ENCODE results near the gene DAB2IP. TPM values are rescaled to one million over a fixed set of nuclear protein-coding genes. Genes with fewer than 3 reads are reported as not detected.
"Not testable (repeated sequence)": the region's sequence is repeated elsewhere in the genome, so short reads cannot be mapped to it uniquely, and the experiment has no call there.

The DAB2IP gene
- total RNA-seq, 1 experiment from 2014 or later = 17.0 TPM

DNA sequence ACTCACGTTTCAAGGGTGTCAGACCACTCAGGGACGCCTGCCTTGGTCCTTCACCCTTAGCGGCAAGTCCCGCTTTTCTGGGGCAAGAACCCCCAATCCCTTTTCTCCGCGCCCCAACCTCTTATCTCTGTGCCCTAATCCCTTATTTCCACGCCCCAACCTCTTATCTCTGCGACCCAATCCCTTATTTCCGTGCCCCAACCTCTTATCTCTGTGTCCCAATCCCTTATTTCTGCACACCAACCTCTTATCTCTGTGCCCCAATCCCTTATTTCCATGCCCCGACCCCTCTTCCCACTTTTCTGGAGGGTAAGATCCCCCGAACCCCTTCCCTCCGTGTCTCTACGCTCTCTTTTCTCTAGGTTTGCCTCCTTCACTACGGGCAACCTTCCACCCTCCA lies 139.4 kb downstream of the DAB2IP start:
- Mint-ChIP-seq H3K4me3 (ENCODE audit: unreplicated experiment) (no peak overlapping the region), H3K9me3 (ENCODE audit: unreplicated experiment) (no peaks in the 10 kb centered on the region), H3K27ac (ENCODE audit: low read depth, unreplicated experiment) (no peak overlapping the region), H3K36me3 (ENCODE audit: insufficient read depth, unreplicated experiment) (no peaks in the 10 kb centered on the region), H3K4me1 (ENCODE audit: insufficient read depth, unreplicated experiment) (no peaks in the 10 kb centered on the region), H3K27me3 (ENCODE audit: insufficient read depth, unreplicated experiment) (peaks cover 15% of the 10 kb centered on the region)
- TF ChIP-seq, protein P1, sequence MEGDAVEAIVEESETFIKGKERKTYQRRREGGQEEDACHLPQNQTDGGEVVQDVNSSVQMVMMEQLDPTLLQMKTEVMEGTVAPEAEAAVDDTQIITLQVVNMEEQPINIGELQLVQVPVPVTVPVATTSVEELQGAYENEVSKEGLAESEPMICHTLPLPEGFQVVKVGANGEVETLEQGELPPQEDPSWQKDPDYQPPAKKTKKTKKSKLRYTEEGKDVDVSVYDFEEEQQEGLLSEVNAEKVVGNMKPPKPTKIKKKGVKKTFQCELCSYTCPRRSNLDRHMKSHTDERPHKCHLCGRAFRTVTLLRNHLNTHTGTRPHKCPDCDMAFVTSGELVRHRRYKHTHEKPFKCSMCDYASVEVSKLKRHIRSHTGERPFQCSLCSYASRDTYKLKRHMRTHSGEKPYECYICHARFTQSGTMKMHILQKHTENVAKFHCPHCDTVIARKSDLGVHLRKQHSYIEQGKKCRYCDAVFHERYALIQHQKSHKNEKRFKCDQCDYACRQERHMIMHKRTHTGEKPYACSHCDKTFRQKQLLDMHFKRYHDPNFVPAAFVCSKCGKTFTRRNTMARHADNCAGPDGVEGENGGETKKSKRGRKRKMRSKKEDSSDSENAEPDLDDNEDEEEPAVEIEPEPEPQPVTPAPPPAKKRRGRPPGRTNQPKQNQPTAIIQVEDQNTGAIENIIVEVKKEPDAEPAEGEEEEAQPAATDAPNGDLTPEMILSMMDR (IDR thresholded peaks at IDR 0.05; ENCODE audit: unreplicated experiment) = no peak
- no peak for DNase-seq (ENCODE audit: unreplicated experiment)
- intact Hi-C loops (cut with micrococcal nuclease) = no loop called here
- BruUV-seq (replicated peaks) = no TSS peak
- ChIA-PET POLR2A (no interaction called here), CTCF (no interaction called here)

DNA sequence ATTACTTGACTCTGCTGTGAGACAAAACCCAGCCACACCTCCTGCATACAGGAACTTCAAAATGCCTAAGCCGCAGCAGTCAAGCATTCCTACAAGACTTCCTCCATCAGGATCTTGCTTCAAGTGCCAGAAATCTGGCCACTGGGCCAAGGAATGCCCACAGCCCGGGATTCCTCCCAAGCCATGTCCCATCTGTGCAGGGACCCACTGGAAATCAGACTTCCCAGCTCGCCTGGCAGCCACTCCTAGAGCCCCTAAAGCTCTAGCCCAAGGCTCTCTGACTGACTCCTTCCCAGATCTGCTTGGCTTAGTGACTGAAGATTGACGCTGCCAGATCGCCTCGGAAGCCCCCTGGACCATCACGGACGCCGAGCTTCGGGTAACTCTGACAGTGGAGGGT lies 141.0 kb downstream of the DAB2IP start:
- H3K27me3 Mint-ChIP-seq (ENCODE audit: insufficient read depth, unreplicated experiment) = peaks cover 15% of the 10 kb centered on the region
- H3K27ac Mint-ChIP-seq (ENCODE audit: low read depth, unreplicated experiment); BruUV-seq (replicated peaks); H3K4me1 Mint-ChIP-seq (ENCODE audit: insufficient read depth, unreplicated experiment); DNase-seq (ENCODE audit: unreplicated experiment); CTCF ChIA-PET; POLR2A ChIA-PET; intact Hi-C loops (cut with micrococcal nuclease); H3K9me3 Mint-ChIP-seq (ENCODE audit: unreplicated experiment); H3K4me3 Mint-ChIP-seq (ENCODE audit: unreplicated experiment); H3K36me3 Mint-ChIP-seq (ENCODE audit: insufficient read depth, unreplicated experiment): not testable (repeated sequence)

DNA sequence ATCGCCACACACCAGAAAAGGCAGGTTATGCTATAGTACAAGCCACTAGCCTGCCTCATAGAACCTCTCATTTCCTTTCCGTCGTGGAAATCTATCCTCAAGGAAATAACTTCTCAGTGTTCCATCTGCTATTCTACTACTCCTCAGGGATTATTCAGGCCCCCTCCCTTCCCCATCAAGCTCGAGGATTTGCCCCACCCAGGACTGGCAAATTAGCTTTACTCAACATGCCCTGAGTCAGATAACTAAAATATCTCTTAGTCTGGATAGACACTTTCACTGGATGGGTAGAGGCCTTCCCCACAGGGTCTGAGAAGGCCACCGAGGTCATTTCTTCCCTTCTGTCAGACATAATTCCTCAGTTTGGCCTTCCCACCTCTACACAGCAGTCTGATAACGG lies 142.9 kb downstream of the DAB2IP start:
- BruUV-seq (replicated peaks); H3K4me3 Mint-ChIP-seq (ENCODE audit: unreplicated experiment); POLR2A ChIA-PET; H3K36me3 Mint-ChIP-seq (ENCODE audit: insufficient read depth, unreplicated experiment); DNase-seq (ENCODE audit: unreplicated experiment); intact Hi-C loops (cut with micrococcal nuclease); CTCF ChIA-PET; H3K27ac Mint-ChIP-seq (ENCODE audit: low read depth, unreplicated experiment); H3K9me3 Mint-ChIP-seq (ENCODE audit: unreplicated experiment); H3K4me1 Mint-ChIP-seq (ENCODE audit: insufficient read depth, unreplicated experiment): not testable (repeated sequence)
- H3K27me3 Mint-ChIP-seq (ENCODE audit: insufficient read depth, unreplicated experiment) = peaks cover 15% of the 10 kb centered on the region

DNA sequence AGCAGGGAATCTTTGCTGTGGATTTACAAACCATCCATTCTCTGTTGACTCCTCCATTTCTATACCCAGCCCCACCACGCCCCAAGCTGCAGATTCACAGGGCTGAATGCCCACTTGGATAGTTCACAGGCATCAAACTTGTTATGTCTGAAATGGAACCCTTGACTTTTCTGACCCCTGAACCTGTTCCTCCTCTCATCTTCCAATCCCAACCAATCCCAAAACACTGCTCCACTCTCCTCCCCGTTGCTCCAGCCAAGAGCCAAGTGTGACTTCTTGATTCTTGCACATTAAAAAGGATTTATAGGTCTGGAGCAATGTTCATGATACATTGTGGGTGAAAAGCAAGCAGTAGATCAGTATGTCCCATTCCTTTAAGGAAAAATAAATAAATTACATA lies 145.6 kb downstream of the DAB2IP start:
- TF ChIP-seq, protein P1 (IDR thresholded peaks at IDR 0.05; ENCODE audit: unreplicated experiment) = no peak
- no peak for DNase-seq (ENCODE audit: unreplicated experiment)
- no peaks in the 10 kb centered on the region for H3K9me3 Mint-ChIP-seq (ENCODE audit: unreplicated experiment)
- CTCF ChIA-PET = no interaction called here
- intact Hi-C loops (cut with micrococcal nuclease) = no loop called here
- H3K4me1 Mint-ChIP-seq (ENCODE audit: insufficient read depth, unreplicated experiment) = no peaks in the 10 kb centered on the region
- H3K27me3 Mint-ChIP-seq (ENCODE audit: insufficient read depth, unreplicated experiment) = peaks cover 12% of the 10 kb centered on the region
- POLR2A ChIA-PET = no interaction called here
- no TSS peak for BruUV-seq (replicated peaks)
- H3K4me3 Mint-ChIP-seq (ENCODE audit: unreplicated experiment) = no peak overlapping the region
- H3K36me3 Mint-ChIP-seq (ENCODE audit: insufficient read depth, unreplicated experiment) = no peaks in the 10 kb centered on the region
- H3K27ac Mint-ChIP-seq (ENCODE audit: low read depth, unreplicated experiment) = no peak overlapping the region

DNA sequence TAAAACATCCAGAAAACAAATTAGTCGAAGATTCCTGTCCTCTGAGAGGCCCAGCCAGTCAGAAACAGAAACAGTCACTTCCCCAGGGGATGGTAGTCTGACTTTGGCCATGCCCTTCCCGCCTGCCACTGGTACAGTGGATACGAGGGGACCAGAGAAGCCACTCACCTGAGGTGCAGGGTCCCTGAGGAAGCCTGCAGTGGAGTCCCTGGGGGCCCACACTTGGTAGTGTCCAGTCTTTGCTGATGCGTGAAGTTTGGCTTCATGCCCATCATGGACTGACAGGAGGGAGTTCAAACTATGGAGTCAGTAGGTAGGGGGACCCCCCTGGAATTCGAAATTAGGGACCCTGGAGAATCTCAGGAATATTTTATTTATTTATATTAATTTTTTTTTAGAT lies 147.5 kb downstream of the DAB2IP start:
- DNase-seq (ENCODE audit: unreplicated experiment) = no peak
- Mint-ChIP-seq H3K4me3 (ENCODE audit: unreplicated experiment) (no peak overlapping the region), H3K36me3 (ENCODE audit: insufficient read depth, unreplicated experiment) (no peaks in the 10 kb centered on the region), H3K9me3 (ENCODE audit: unreplicated experiment) (no peaks in the 10 kb centered on the region), H3K4me1 (ENCODE audit: insufficient read depth, unreplicated experiment) (no peaks in the 10 kb centered on the region), H3K27me3 (ENCODE audit: insufficient read depth, unreplicated experiment) (peaks cover 20% of the 10 kb centered on the region), H3K27ac (ENCODE audit: low read depth, unreplicated experiment) (no peak overlapping the region)
- ChIA-PET CTCF (interaction anchor here (0.7 kb wide), 1 partner anchor 1197 kb away, joined by 3 read pairs; no protein-coding TSS in a partner anchor), POLR2A (no interaction called here)
- TF ChIP-seq, protein P1 (IDR thresholded peaks at IDR 0.05; ENCODE audit: unreplicated experiment) = no peak
- intact Hi-C loops (cut with micrococcal nuclease) = no loop called here
- no TSS peak for BruUV-seq (replicated peaks)
